ENCODE results near the gene CARHSP1.

DNA sequence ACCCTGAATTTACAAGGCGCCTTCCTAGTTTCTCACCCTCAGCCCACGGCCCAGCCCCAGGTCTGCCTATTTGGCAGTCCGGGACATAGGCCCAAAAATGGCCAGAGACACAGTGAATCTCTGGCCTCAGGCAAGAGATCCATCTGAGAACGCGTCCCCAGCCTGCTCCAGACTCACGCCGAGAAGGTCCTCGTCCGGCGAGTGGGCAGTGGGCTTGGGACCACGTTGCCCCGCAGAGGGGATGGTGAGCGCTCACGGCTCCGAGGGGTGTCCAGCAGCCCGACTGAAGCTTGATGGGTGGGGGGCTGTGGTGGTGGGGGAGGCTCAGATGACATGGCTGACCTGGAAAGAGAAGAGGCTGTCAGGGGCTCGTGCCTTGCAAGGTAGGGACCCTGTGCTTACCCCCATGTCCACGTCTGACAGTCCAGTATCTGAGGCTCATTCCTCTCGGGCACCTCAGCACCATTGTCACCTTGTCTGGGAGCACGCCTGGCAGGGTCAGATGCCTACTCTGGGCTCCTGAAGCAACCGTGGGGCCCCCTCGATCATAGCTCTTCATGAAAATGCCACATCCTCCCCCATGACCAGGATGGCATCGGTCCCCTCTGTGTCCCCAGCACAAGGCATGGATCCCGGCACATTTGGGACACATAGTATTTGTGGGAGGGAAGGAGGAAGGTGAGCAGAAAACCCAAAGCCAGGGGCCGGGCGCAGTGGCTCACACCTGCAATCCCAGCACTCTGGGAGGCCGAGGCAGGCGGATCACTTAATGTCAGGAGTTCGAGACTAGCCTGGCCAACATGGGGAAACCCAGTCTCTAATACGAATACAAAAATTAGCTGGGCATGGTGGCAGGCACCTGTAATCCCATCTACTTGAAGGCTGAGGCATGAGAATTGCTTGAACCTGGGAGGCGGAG is 9.6 kb downstream of the CARHSP1 start:
- TF ChIP-seq, protein P1, sequence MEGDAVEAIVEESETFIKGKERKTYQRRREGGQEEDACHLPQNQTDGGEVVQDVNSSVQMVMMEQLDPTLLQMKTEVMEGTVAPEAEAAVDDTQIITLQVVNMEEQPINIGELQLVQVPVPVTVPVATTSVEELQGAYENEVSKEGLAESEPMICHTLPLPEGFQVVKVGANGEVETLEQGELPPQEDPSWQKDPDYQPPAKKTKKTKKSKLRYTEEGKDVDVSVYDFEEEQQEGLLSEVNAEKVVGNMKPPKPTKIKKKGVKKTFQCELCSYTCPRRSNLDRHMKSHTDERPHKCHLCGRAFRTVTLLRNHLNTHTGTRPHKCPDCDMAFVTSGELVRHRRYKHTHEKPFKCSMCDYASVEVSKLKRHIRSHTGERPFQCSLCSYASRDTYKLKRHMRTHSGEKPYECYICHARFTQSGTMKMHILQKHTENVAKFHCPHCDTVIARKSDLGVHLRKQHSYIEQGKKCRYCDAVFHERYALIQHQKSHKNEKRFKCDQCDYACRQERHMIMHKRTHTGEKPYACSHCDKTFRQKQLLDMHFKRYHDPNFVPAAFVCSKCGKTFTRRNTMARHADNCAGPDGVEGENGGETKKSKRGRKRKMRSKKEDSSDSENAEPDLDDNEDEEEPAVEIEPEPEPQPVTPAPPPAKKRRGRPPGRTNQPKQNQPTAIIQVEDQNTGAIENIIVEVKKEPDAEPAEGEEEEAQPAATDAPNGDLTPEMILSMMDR (IDR thresholded peaks at IDR 0.05): no peak
- no peak for TF ChIP-seq POLR2A (IDR thresholded peaks at IDR 0.05)
